NCI-H1436 treated with DMSO at 0.1 percent for 48 hours (cell line): ENCODE results near the gene ANKUB1.
"Not testable (repeated sequence)": the region's sequence is repeated elsewhere in the genome, so short reads cannot be mapped to it uniquely, and the experiment has no call there.

Experiments
- DNase-seq: peaks from one replicate; lab custom pipeline; 2025; lab: John Stamatoyannopoulos, UW

The ANKUB1 gene, protein sequence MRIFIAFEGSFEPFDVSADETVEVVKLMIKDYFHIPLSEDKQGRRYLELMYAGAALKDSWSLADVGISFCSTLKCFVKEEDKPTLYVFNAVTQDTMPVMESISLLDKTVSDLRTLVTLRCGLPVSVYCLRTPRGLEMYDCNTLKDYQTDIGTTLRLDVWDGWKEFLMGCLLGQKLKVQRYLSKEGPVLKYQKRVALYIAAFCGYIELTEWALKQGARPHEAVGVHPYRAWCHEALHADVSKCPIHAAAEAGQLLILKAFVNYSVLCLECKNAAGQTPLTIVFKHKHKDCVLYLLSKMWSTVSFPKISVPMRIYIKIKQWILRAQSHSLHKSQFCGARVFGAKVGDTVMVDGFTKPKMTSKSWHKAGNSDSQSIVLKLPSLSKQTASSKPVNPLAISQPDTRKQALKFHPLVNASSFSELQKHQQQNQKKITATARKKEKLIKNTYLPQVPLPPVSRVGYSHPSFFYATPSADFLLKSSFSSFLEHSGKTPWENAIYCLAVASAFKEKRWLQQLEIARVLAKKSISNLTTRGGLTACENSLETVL

GRCh38 chr3:149792452-149793270 is at the start of gene ANKUB1:
TSS of gene ANKUB1 (minus strand) at chr3:149792554. CDS start at chr3:149792366, 188 bp downstream.
- peak; percentile 18 for DNase-seq

GRCh38 chr3:149839896-149840295 is 47.5 kb upstream of the ANKUB1 start:
- DNase-seq: no peak

- DNase-seq: not testable (repeated sequence)
Observed at GRCh38 chr3:149839469-149839868, 47.1 kb upstream of the ANKUB1 start.

DNA sequence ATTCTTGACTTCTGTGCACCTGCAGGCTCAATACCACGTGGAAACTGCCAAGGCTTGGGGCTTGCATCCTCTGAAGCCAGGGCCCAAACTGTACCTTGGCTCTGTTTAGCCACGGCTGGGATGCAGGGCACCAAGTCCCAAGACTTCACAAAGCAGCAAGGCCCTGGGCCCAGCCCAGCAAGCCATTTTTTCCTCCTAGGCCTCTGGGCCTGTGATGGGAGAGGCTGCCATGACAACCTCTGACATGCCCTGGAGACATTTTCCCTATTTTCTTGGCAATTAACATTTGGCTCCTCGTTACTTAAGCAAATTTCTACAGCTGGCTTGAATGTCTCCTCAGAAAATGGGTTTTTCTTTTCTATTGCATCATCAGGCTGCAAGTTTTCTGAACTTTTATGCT is 46.1 kb upstream of the ANKUB1 start:
- DNase-seq: not testable (repeated sequence)

DNA sequence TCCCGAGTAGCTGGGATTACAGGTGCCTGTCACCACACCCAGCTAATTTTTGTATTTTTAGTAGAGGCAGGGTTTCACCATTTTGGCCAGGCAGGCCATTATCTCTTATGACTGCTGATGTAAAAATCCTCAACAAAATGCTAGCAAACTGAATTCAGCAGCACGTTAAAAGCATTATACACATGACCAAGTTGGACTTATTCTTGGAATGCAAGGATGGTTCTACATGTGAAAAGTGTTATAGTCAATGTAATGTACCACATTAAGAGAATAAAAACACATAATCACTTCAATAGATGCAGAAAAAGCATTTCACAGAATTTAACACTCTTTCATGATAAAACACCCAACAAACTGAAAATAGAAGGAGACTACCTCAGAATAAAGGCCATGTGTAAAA is 40.9 kb upstream of the ANKUB1 start:
- DNase-seq: no peak

DNA sequence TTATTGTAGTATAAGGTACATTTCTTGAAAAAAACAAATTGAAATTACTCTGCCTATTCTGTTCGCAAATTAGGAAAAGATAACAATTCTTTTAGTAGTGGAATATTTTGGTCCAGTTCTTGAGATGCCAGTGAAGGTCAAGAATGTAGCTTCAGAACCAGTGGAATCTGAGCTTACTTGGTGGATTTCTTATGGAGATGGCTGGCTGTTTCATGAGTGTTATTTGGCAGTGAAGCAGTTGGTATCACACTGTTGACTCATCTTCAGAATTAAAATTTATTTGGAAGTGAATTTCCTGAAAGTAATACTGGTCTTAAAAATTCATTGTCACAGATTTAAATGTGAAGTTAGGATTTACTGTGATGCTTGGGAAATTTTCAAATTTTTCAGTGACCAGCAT is 39.7 kb upstream of the ANKUB1 start:
- DNase-seq: no peak

GRCh38 chr3:149831321-149831720 is 39.0 kb upstream of the ANKUB1 start:
- DNase-seq: no peak

DNA sequence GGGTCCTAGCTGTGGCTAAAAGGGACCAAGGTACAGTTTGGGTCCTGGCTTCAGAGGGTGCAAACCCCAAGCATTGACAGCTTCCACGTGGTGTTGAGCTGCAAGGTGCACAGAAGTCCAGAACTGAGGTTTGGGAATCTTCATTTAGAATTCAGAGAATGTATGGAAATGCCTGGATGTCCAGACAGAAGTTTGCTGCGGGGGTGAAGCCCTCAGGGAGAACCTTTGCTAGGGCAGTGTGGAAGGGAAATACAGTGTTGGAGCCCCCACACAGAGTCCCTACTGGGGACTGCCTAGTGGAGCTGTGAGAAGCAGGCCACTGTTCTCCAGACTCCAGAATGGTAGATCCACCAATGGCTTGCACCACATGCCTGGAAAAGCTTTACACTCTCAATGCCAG is 38.5 kb upstream of the ANKUB1 start:
- no peak for DNase-seq

GRCh38 chr3:149829631-149830030 is 37.3 kb upstream of the ANKUB1 start:
- DNase-seq: not testable (repeated sequence)

DNA sequence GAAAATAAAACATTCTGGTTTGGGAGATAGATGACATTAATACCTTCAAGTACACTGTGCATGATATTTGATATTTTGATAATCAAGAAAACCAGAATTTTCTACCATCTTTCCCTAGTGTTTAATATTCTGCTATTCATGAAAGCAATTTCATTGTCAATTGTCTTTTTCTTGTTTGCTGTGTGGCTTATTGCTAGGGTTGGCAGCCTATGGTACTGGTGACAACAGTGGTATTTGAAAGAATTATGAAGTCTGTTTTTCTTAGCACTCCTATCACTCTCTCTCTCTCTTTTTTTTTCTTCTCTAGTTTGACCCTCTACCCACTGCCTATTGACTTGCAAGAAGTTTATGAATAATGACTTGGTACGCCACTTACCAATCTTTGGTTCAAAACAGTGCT is 36.0 kb upstream of the ANKUB1 start:
- no peak for DNase-seq

DNA sequence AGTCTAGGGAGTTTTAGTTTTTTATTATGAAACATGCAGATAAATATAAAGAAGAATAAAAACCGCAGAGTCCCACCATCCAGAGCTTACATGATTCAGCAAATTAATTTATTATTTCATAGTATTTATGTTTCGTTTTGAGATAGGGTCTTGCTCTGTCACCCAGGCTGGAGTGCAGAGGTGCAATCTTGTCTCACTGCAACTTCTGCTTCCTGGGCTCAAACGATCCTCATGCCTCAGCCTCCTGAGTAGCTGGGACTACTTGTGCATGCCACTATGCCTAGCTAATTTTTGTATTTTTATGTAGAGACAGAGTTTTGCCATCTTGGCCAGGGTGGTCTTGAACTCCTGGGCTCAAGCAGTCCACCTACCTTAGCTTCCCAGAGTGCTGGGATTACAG is 34.3 kb upstream of the ANKUB1 start:
- no peak for DNase-seq

DNA sequence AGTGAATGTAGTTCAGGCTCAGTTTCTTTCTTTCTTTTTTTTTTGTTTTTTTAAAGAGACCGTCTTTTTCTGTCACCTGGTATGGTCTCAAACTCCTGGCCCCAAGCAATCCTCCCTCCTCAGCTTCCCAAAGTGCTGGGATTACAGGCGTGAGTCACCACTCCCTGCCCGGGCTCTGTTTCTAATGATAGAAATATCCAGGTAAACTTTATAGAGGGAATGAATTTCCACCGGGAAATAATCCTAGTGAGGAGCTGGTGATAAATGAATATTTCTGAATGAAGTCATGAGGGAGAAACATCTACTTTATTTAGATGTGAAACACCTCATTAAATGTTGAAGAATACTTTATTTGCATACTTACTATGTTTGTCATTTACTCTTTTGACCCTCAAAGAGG is 27.8 kb upstream of the ANKUB1 start:
- no peak for DNase-seq

- DNase-seq: no peak
Observed at GRCh38 chr3:149819432-149819831, 27.1 kb upstream of the ANKUB1 start.

DNA sequence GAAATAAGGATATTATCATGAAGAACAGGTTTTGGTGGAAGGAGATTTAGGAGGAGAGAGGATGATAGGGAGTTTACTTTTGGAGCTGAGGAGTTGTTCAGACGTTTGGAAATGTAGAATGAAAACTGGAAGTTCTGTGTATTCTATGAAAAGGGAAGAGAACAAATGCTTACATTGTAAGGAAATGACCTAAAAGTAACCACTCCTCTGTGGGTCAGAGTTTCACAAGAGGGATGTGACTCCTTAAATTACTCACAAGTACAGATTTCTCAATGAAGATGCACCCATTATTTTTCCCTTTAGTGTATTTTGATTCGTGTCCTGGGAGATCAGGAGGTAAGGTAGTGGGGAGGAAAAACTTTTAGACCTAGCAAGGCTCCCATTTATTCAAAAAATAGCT is 24.6 kb upstream of the ANKUB1 start:
- no peak for DNase-seq

DNA sequence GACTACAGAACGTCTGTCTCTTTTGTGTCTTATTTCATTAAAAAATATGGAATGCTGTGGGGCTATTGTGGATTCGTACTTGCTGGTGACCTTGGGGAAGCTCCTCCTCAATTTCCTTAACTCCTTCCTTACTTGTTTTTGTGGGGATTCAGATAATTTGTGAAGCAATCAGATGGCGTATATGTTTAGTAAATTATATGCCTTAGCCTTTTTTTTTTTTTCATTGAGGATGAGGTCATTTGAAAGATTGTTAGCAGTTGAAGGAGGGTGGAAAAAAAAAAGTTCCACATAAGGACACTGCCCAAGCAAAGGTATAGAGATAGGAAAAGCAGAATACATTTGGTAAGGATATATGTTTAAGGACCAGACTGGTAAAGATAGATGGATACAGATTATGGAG is 24.0 kb upstream of the ANKUB1 start:
- DNase-seq: no peak

DNA sequence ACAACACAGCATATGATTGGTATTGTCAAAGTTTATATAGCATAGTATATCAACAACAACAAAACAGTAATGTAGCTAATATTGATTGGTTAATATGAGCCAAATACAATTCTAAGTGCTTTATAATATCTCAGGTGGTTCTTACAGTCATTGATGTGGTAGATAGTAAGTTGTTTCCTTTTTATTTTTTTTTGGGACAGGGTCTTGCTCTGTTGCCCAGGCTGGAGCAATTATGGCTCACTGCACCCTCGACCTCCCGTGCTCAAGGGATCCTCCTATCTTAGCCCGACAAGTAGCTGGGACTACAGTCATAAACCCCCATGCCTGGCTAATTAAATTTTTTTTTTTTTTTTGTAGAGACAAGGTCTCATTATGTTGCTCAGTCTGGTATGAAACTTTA is 23.4 kb upstream of the ANKUB1 start:
- DNase-seq: no peak

GRCh38 chr3:149815321-149815720 is 23.0 kb upstream of the ANKUB1 start:
- no peak for DNase-seq

DNA sequence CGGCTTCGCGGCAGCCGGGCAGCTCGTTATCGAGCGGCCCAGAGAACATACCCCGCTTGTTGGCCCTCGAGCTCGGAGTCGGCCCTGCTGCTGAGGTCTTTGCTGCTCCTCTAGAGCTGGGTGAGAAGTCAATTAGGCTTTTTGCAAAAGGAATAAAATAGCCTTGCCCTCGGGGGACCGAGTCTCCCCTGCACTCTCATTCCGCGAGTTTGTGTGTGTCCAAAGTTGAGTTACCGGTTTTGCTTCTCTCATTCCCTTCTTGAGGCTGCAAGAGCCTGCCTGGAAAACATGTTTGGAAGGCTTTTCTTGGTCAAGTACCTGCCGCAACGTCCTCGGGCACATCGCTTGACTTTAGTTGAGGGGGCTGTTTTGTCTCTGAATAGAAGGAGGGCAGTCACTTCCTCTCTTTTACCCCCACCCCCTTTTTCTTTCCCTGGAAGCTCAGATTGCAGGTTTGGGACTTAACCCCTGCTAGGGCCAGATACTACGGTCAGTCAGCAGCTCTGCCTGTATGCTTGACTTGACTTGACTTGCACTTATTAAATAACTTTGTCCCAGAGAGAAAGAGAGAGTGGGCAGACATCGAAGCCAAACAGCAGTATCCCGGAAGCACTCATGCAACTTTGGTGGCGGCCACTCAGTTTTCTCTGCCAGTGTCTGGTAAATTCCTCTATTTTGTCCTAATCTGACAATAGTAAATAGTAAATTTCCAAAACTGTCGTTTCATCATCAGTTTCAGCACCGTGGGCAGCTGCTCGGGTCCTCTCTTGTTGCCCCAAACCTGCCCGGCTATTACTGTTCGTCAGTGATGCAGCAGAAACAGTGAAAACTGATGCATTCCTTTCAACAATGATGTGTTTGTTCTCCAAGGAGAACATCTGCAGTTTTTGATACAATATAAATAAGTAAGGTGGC is 21.3 kb upstream of the ANKUB1 start:
- DNase-seq: no peak

- DNase-seq: peak; percentile 80
Observed at GRCh38 chr3:149812606-149813366, 20.4 kb upstream of the ANKUB1 start, which contains the start of gene RNF13. TSS of gene RNF13 (plus strand) at chr3:149813215. CDS start at chr3:149846027, 32,812 bp downstream.

DNA sequence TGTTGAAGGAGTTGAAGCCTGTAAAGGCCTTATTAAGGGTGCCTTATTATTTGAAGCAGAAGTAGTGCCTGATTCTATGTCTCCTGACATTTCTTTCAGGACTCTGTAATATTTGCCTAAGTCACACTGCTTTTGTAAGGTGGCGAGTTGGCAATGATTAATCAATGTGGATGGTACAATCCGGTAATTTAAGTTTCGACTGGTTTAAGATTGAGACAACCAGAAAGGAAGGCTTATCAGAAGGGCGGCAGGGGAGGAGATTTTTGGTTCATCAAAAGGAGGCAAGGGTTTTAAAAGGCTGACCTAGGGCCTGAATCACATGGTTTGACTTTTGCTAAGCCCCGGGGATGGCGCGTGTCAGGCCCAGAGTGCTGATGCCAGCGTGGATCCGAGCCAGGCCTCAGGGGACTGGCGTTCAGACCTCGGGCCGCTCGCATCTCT is 19.8 kb upstream of the ANKUB1 start:
- no peak for DNase-seq

DNA sequence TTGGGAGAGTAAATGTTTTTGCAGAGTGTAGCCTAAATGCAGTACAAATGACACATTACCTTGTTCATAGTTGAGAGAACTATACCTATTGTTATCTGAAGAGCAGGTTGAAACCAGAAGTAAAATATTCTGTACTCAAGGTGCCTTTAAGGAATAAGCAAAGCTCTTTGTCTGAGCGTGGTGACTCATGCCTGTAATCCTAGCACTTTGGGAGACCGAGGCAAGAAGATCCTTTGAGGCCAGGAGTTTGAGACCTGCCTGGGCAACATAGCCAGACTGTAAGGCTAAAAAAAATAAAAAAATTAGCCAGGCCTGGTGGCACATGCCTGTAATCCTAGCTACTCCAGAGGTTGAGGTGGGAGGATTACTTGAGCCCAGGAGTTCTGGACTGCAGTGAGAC is 18.5 kb upstream of the ANKUB1 start:
- no peak for DNase-seq
